CD4-positive, alpha-beta T cell (primary cell): ENCODE measurements around the gene FBXL22. TPM values are rescaled to one million over a fixed set of nuclear protein-coding genes. Genes with fewer than 3 reads are reported as not detected.

ENCODE experiments used
- ATAC-seq: fragments of 200-7000 bp; cut with Tn5 transposase; one replicate; pipeline ENCODE4 v1.10.0; 2022; ENCODE audit warnings: mild to moderate bottlenecking; ENCODE audit not compliant: poor library complexity
- CTCF ChIA-PET: fragments of 350-600 bp; sonication (Branson Sonifier 250); formaldehyde crosslinking; loops from one replicate; lab custom pipeline; 2021; ENCODE audit warnings: antibody characterized with exemption, inconsistent platforms; lab: Charles Lee
- POLR2A ChIA-PET: fragments of 350-600 bp; sonication (Branson Sonifier 250); formaldehyde crosslinking; loops from one replicate; lab custom pipeline; 2021; ENCODE audit warnings: antibody characterized with exemption, inconsistent platforms; lab: Charles Lee
- DNase-seq, 14 experiments: peaks; one replicate each; pipeline ENCODE4 v3.0.0-alpha.2; 2013 to 2020; ENCODE audit warnings: mixed read lengths in 2 of 14
- H3K27ac ChIP-seq, 2 donors: one replicate each; pipeline versions ENCODE4 v1.5.1 to v1.7.0; 2013; ENCODE audit warnings: low read length in 2 of 2, low read depth in 1 of 2, mild to moderate bottlenecking in 1 of 2
- H3K27me3 ChIP-seq, 2 experiments: 1 replicate in 1 of 2; 2 replicates in 1 of 2; pipeline versions ENCODE4 v1.6.1 to v1.7.0; 2013; ENCODE audit warnings: low read length in 2 of 2, control low read depth in 1 of 2, mild to moderate bottlenecking in 1 of 2, moderate library complexity in 1 of 2; ENCODE audit not compliant: insufficient read depth in 2 of 2, control insufficient read depth in 1 of 2
- H3K36me3 ChIP-seq: one replicate; pipeline ENCODE4 v1.6.1; 2013; ENCODE audit warnings: low read length, control low read depth; ENCODE audit not compliant: insufficient read depth
- H3K4me1 ChIP-seq: one replicate; pipeline ENCODE4 v1.6.1; 2013; ENCODE audit warnings: low read length, control low read depth; ENCODE audit not compliant: insufficient read depth
- H3K4me3 ChIP-seq: one replicate; pipeline ENCODE4 v1.5.1; 2013; ENCODE audit warnings: mild to moderate bottlenecking, low read length, moderate library complexity
- H3K9me3 ChIP-seq, 2 experiments: 1 replicate in 1 of 2; 2 replicates in 1 of 2; pipeline versions ENCODE4 v1.6.1 to v1.7.0; 2013; ENCODE audit warnings: low read length in 2 of 2, mild to moderate bottlenecking in 2 of 2, control low read depth in 1 of 2, moderate library complexity in 1 of 2; ENCODE audit not compliant: control insufficient read depth in 1 of 2, insufficient read depth in 1 of 2
- H3K27ac Mint-ChIP-seq: one replicate; pipeline ENCODE4 v1.8.0; 2020; ENCODE audit warnings: mixed read lengths
- H3K27me3 Mint-ChIP-seq: one replicate; pipeline ENCODE4 v1.8.0; 2021; ENCODE audit warnings: mixed read lengths
- H3K36me3 Mint-ChIP-seq: one replicate; pipeline ENCODE4 v1.8.0; 2021; ENCODE audit warnings: low read depth, mixed read lengths
- H3K4me1 Mint-ChIP-seq: one replicate; pipeline ENCODE4 v1.8.0; 2021; ENCODE audit warnings: low read depth, mixed read lengths
- H3K4me3 Mint-ChIP-seq: one replicate; pipeline ENCODE4 v1.8.0; 2020; ENCODE audit warnings: mild to moderate bottlenecking, mixed read lengths
- H3K9me3 Mint-ChIP-seq: one replicate; pipeline ENCODE4 v1.8.0; 2020; ENCODE audit warnings: mixed read lengths
- CTCF ChIP-seq: fragments of 200-600 bp; IDR thresholded peaks from one replicate; pipeline ENCODE4 v1.8.0; 2022; ENCODE audit warnings: antibody characterized with exemption, mild to moderate bottlenecking
- intact Hi-C, 2 experiments: fragments of 100-400 bp; cut with DNase I in 1 of 2; cut with micrococcal nuclease in 1 of 2; formaldehyde crosslinking; loops; one replicate each; pipeline versions ENCODE4 v1.15.1 to v1.9.0; 2023 to 2025; cut with DNase I, micrococcal nuclease
- polyA plus RNA-seq, 2 donors: library from polyadenylated mRNA; unstranded; fragments of 120-200 nt; gene quantifications; one replicate each; pipeline ENCODE4 v1.2.1, GENCODE V29; 2013
- total RNA-seq, 174 experiments: library from RNA in 2 of 174; stranded (reverse) in 2 of 174; gene quantifications; one replicate each; pipeline ENCODE4 v1.2.3 and lab custom pipeline; 2021 to 2026

The FBXL22 gene
- total RNA-seq = 1 to 10 TPM in 1 of 2 experiments, under 1 TPM in 1; 0.66 to 1.6 TPM
- polyA plus RNA-seq (2013, experiment 1 of 2) = 1.2 TPM
- 1.9 TPM for polyA plus RNA-seq (2013, experiment 2 of 2)
- 0.34 to 2.3 (median 1.0) reads per million in 172 experiments for total RNA-seq (lab: John Stamatoyannopoulos, UW)

GRCh38 chr15:63597038-63597790 lies at the start of gene FBXL22:
Gene FBXL22, plus strand, starts transcription at chr15:63597387. Its CDS starts 6 bp downstream, at chr15:63597393.
- TF ChIP-seq CTCF = no peak
- Mint-ChIP-seq H3K36me3 (peaks cover 43% of the 10 kb centered on the region), H3K27ac (peak within 1 kb of the TSS; percentile 90), H3K4me1 (peaks cover 72% of the 10 kb centered on the region), H3K9me3 (no peaks in the 10 kb centered on the region), H3K4me3 (peak within 1 kb of the TSS; percentile 80), H3K27me3 (no peaks in the 10 kb centered on the region)
- H3K27ac ChIP-seq = no peak within 1 kb of the TSS
- ATAC-seq = no peak
- POLR2A ChIA-PET = interaction anchor here (1.0 to 1.8 kb wide), 4 partner anchors 13 to 565 kb away, joined by 3 to 7 read pairs (median 4); partner anchors contain the start of gene PPIB
- H3K4me1 ChIP-seq = peaks cover 42% of the 10 kb centered on the region
- DNase-seq = no peak
- no peaks in the 10 kb centered on the region for H3K27me3 ChIP-seq
- CTCF ChIA-PET = interaction anchor here (1.2 to 2.6 kb wide), 4 partner anchors 10 to 130 kb away, joined by 3 to 9 read pairs (median 4); no protein-coding TSS in a partner anchor
- H3K4me3 ChIP-seq = no peak within 1 kb of the TSS
- intact Hi-C loops = loop anchor here in 1 of 2 experiments (5.0 to 10.0 kb wide), 4 partner anchors 90 to 552 kb away; partner anchors contain the start of gene TPM1
- peaks cover 19% of the 10 kb centered on the region for H3K36me3 ChIP-seq
- no peaks in the 10 kb centered on the region for H3K9me3 ChIP-seq

GRCh38 chr15:63551400-63551799 lies 45.8 kb upstream of the FBXL22 start:
- H3K9me3 Mint-ChIP-seq = no peaks in the 10 kb centered on the region
- Histone ChIP-seq H3K27me3 (no peaks in the 10 kb centered on the region), H3K9me3 (no peaks in the 10 kb centered on the region), H3K27ac (no peak overlapping the region), H3K4me3 (no peak overlapping the region), H3K36me3 (peaks cover 34% of the 10 kb centered on the region), H3K4me1 (peaks cover 3% of the 10 kb centered on the region)
- intact Hi-C loops = loop anchor here (5.0 kb wide), 2 partner anchors 44 to 84 kb away; no protein-coding TSS in a partner anchor
- ATAC-seq (no peak), DNase-seq (no peak)
- ChIA-PET POLR2A (interaction anchor here (0.8 to 3.1 kb wide), 3 partner anchors 45 to 281 kb away, joined by 3 to 21 read pairs (median 4); partner anchors contain the start of gene USP3), CTCF (interaction anchor here (0.8 to 3.2 kb wide), 5 partner anchors 16 to 89 kb away, joined by 3 to 12 read pairs (median 4); no protein-coding TSS in a partner anchor)
- peaks cover 68% of the 10 kb centered on the region for H3K36me3 Mint-ChIP-seq
- H3K4me3 Mint-ChIP-seq = no peak overlapping the region
- TF ChIP-seq CTCF = no peak
- H3K4me1 Mint-ChIP-seq = peaks cover 71% of the 10 kb centered on the region
- no peaks in the 10 kb centered on the region for H3K27me3 Mint-ChIP-seq
- no peak overlapping the region for H3K27ac Mint-ChIP-seq

- peak overlapping the region; percentile 67 for H3K27ac Mint-ChIP-seq
- ChIA-PET CTCF (interaction anchor here (1.0 to 1.9 kb wide), 6 partner anchors 8 to 87 kb away, joined by 3 to 22 read pairs (median 4); no protein-coding TSS in a partner anchor), POLR2A (interaction anchor here (0.6 to 2.1 kb wide), 12 partner anchors 9 to 111 kb away, joined by 3 to 10 read pairs (median 3); partner anchors contain the start of gene USP3)
- no peaks in the 10 kb centered on the region for H3K27me3 Mint-ChIP-seq
- Histone ChIP-seq H3K27me3 (no peaks in the 10 kb centered on the region), H3K36me3 (peaks cover 47% of the 10 kb centered on the region), H3K9me3 (no peaks in the 10 kb centered on the region), H3K4me3 (no peak overlapping the region), H3K27ac (no peak overlapping the region), H3K4me1 (no peaks in the 10 kb centered on the region)
- TF ChIP-seq CTCF = no peak
- no peak overlapping the region for H3K4me3 Mint-ChIP-seq
- ATAC-seq (peak; percentile 51), DNase-seq (peak in 1 of 14 experiments; percentile 27)
- peaks cover 76% of the 10 kb centered on the region for H3K36me3 Mint-ChIP-seq
- H3K4me1 Mint-ChIP-seq = peaks cover 68% of the 10 kb centered on the region
- H3K9me3 Mint-ChIP-seq = no peaks in the 10 kb centered on the region
- intact Hi-C loops = loop anchor here (5.0 kb wide), 2 partner anchors 46 to 86 kb away; no protein-coding TSS in a partner anchor
Observed at GRCh38 chr15:63553388-63553791, 43.8 kb upstream of the FBXL22 start.
